Measurements from ENCODE around the gene RERE.

The RERE gene

GRCh38 chr1:8335246-8335645 lies 482.2 kb downstream of the RERE start:
- Histone ChIP-seq H2BK120ac (ENCODE audit: low read depth, low read length) (no peak overlapping the region), H3K27ac (replicated peaks; ENCODE audit: low read length) (no peak overlapping the region), H3K4me1 (ENCODE audit: control insufficient read depth in 2 of 2, insufficient read depth in 1 of 2, low read depth in 1 of 2, low read length in 2 of 2) (no peaks in the 10 kb centered on the region), H3K9me3 (replicated peaks in 1 of 2; ENCODE audit: control insufficient read depth in 2 of 2, insufficient read depth in 1 of 2, low read depth in 1 of 2, low read length in 2 of 2) (no peaks in the 10 kb centered on the region), H3K36me3 (replicated peaks in 1 of 2; ENCODE audit: control insufficient read depth in 2 of 2, insufficient read depth in 2 of 2, low read length in 2 of 2) (no peaks in the 10 kb centered on the region), H3K14ac (ENCODE audit: low read length) (no peak overlapping the region), H3K4ac (ENCODE audit: low read length) (no peak overlapping the region), H3K4me2 (ENCODE audit: insufficient read depth, low read length, poor library complexity, severe bottlenecking) (no peak overlapping the region), H4K91ac (ENCODE audit: low read depth, low read length, poor library complexity) (no peak overlapping the region), H3K4me3 (ENCODE audit: low read length in 2 of 2) (no peak overlapping the region), H3K23ac (ENCODE audit: low read depth, low read length, poor library complexity) (no peak overlapping the region), H2BK12ac (ENCODE audit: low read length) (no peak overlapping the region), H3K18ac (ENCODE audit: low read length) (peak overlapping the region; percentile 79), H4K8ac (ENCODE audit: low read depth, low read length) (no peak overlapping the region), H2BK5ac (ENCODE audit: low read length) (no peak overlapping the region), H2BK15ac (ENCODE audit: low read length) (no peak overlapping the region), H3K9ac (ENCODE audit: low read depth, low read length, poor library complexity) (no peak overlapping the region), H2AFZ (ENCODE audit: low read length) (no peak overlapping the region), H3K79me1 (ENCODE audit: low read depth, low read length) (no peaks in the 10 kb centered on the region), H3K27me3 (ENCODE audit: control insufficient read depth in 3 of 3, insufficient read depth in 3 of 3, low read depth in 1 of 3, low read length in 3 of 3) (no peaks in the 10 kb centered on the region), H2AK5ac (ENCODE audit: low read depth, low read length) (peak overlapping the region; percentile 9)
- WGBS, 2 donors (ENCODE audit: extremely low coverage in 2 of 2, insufficient read length in 2 of 2, insufficient replicate concordance in 1 of 2), result no CpG with 5 or more reads among the region's 27 CpGs
- no peak for DNase-seq (ENCODE audit: low spot score)

GRCh38 chr1:8334106-8334851 lies 483.2 kb downstream of the RERE start:
- no CpG with 5 or more reads among the region's 24 CpGs for WGBS, 2 donors (ENCODE audit: extremely low coverage in 2 of 2, insufficient read length in 2 of 2, insufficient replicate concordance in 1 of 2)

GRCh38 chr1:8333246-8333987 lies 484.0 kb downstream of the RERE start:
- Histone ChIP-seq H3K9me3 (replicated peaks in 1 of 2; ENCODE audit: control insufficient read depth in 2 of 2, insufficient read depth in 1 of 2, low read depth in 1 of 2, low read length in 2 of 2) (no peaks in the 10 kb centered on the region), H2AK5ac (ENCODE audit: low read depth, low read length) (no peak overlapping the region), H2AFZ (ENCODE audit: low read length) (no peak overlapping the region), H3K18ac (ENCODE audit: low read length) (no peak overlapping the region), H4K91ac (ENCODE audit: low read depth, low read length, poor library complexity) (no peak overlapping the region), H3K23ac (ENCODE audit: low read depth, low read length, poor library complexity) (no peak overlapping the region), H3K36me3 (replicated peaks in 1 of 2; ENCODE audit: control insufficient read depth in 2 of 2, insufficient read depth in 2 of 2, low read length in 2 of 2) (no peaks in the 10 kb centered on the region), H3K27me3 (ENCODE audit: control insufficient read depth in 3 of 3, insufficient read depth in 3 of 3, low read depth in 1 of 3, low read length in 3 of 3) (no peaks in the 10 kb centered on the region), H3K79me1 (ENCODE audit: low read depth, low read length) (no peaks in the 10 kb centered on the region), H3K14ac (ENCODE audit: low read length) (no peak overlapping the region), H3K4ac (ENCODE audit: low read length) (no peak overlapping the region), H4K8ac (ENCODE audit: low read depth, low read length) (no peak overlapping the region), H3K9ac (ENCODE audit: low read depth, low read length, poor library complexity) (no peak overlapping the region), H3K4me3 (ENCODE audit: low read length in 2 of 2) (no peak overlapping the region), H2BK120ac (ENCODE audit: low read depth, low read length) (no peak overlapping the region), H3K27ac (replicated peaks; ENCODE audit: low read length) (no peak overlapping the region), H2BK12ac (ENCODE audit: low read length) (no peak overlapping the region), H2BK15ac (ENCODE audit: low read length) (no peak overlapping the region), H3K4me1 (ENCODE audit: control insufficient read depth in 2 of 2, insufficient read depth in 1 of 2, low read depth in 1 of 2, low read length in 2 of 2) (no peaks in the 10 kb centered on the region), H2BK5ac (ENCODE audit: low read length) (no peak overlapping the region), H3K4me2 (ENCODE audit: insufficient read depth, low read length, poor library complexity, severe bottlenecking) (no peak overlapping the region)
- WGBS, 2 donors (ENCODE audit: extremely low coverage in 2 of 2, insufficient read length in 2 of 2, insufficient replicate concordance in 1 of 2), result no CpG with 5 or more reads among the region's 16 CpGs
- DNase-seq (ENCODE audit: low spot score), result no peak

More at GRCh38 chr1:8334106-8334851, 483.2 kb downstream of the RERE start:
- Histone ChIP-seq H2BK15ac (ENCODE audit: low read length) (no peak overlapping the region), H3K4me3 (ENCODE audit: low read length in 2 of 2) (no peak overlapping the region), H3K4ac (ENCODE audit: low read length) (no peak overlapping the region), H3K36me3 (replicated peaks in 1 of 2; ENCODE audit: control insufficient read depth in 2 of 2, insufficient read depth in 2 of 2, low read length in 2 of 2) (no peaks in the 10 kb centered on the region), H2AK5ac (ENCODE audit: low read depth, low read length) (no peak overlapping the region), H3K23ac (ENCODE audit: low read depth, low read length, poor library complexity) (peak overlapping the region; percentile 32), H3K27ac (replicated peaks; ENCODE audit: low read length) (no peak overlapping the region), H3K14ac (ENCODE audit: low read length) (no peak overlapping the region), H3K4me2 (ENCODE audit: insufficient read depth, low read length, poor library complexity, severe bottlenecking) (no peak overlapping the region), H3K18ac (ENCODE audit: low read length) (peak overlapping the region; percentile 29), H3K27me3 (ENCODE audit: control insufficient read depth in 3 of 3, insufficient read depth in 3 of 3, low read depth in 1 of 3, low read length in 3 of 3) (no peaks in the 10 kb centered on the region), H2BK5ac (ENCODE audit: low read length) (no peak overlapping the region), H3K9me3 (replicated peaks in 1 of 2; ENCODE audit: control insufficient read depth in 2 of 2, insufficient read depth in 1 of 2, low read depth in 1 of 2, low read length in 2 of 2) (no peaks in the 10 kb centered on the region), H2BK12ac (ENCODE audit: low read length) (no peak overlapping the region), H2BK120ac (ENCODE audit: low read depth, low read length) (no peak overlapping the region), H4K8ac (ENCODE audit: low read depth, low read length) (no peak overlapping the region), H3K9ac (ENCODE audit: low read depth, low read length, poor library complexity) (no peak overlapping the region), H3K79me1 (ENCODE audit: low read depth, low read length) (no peaks in the 10 kb centered on the region), H4K91ac (ENCODE audit: low read depth, low read length, poor library complexity) (no peak overlapping the region), H2AFZ (ENCODE audit: low read length) (no peak overlapping the region), H3K4me1 (ENCODE audit: control insufficient read depth in 2 of 2, insufficient read depth in 1 of 2, low read depth in 1 of 2, low read length in 2 of 2) (no peaks in the 10 kb centered on the region)
- DNase-seq (ENCODE audit: low spot score), result no peak

GRCh38 chr1:8332806-8333205 lies 484.6 kb downstream of the RERE start:
- Histone ChIP-seq H3K36me3 (replicated peaks in 1 of 2; ENCODE audit: control insufficient read depth in 2 of 2, insufficient read depth in 2 of 2, low read length in 2 of 2) (no peaks in the 10 kb centered on the region), H3K4me2 (ENCODE audit: insufficient read depth, low read length, poor library complexity, severe bottlenecking) (no peak overlapping the region), H3K4ac (ENCODE audit: low read length) (no peak overlapping the region), H3K27me3 (ENCODE audit: control insufficient read depth in 3 of 3, insufficient read depth in 3 of 3, low read depth in 1 of 3, low read length in 3 of 3) (no peaks in the 10 kb centered on the region), H3K9me3 (replicated peaks in 1 of 2; ENCODE audit: control insufficient read depth in 2 of 2, insufficient read depth in 1 of 2, low read depth in 1 of 2, low read length in 2 of 2) (no peaks in the 10 kb centered on the region), H3K14ac (ENCODE audit: low read length) (no peak overlapping the region), H4K8ac (ENCODE audit: low read depth, low read length) (no peak overlapping the region), H2BK12ac (ENCODE audit: low read length) (no peak overlapping the region), H3K18ac (ENCODE audit: low read length) (peak overlapping the region; percentile 15), H2AK5ac (ENCODE audit: low read depth, low read length) (no peak overlapping the region), H3K79me1 (ENCODE audit: low read depth, low read length) (no peaks in the 10 kb centered on the region), H2BK5ac (ENCODE audit: low read length) (no peak overlapping the region), H3K27ac (replicated peaks; ENCODE audit: low read length) (no peak overlapping the region), H4K91ac (ENCODE audit: low read depth, low read length, poor library complexity) (no peak overlapping the region), H3K4me1 (ENCODE audit: control insufficient read depth in 2 of 2, insufficient read depth in 1 of 2, low read depth in 1 of 2, low read length in 2 of 2) (no peaks in the 10 kb centered on the region), H3K4me3 (ENCODE audit: low read length in 2 of 2) (no peak overlapping the region), H2AFZ (ENCODE audit: low read length) (no peak overlapping the region), H2BK120ac (ENCODE audit: low read depth, low read length) (no peak overlapping the region), H3K9ac (ENCODE audit: low read depth, low read length, poor library complexity) (no peak overlapping the region), H3K23ac (ENCODE audit: low read depth, low read length, poor library complexity) (no peak overlapping the region), H2BK15ac (ENCODE audit: low read length) (no peak overlapping the region)
- whole genome bisulfite sequencing, 2 donors (ENCODE audit: extremely low coverage in 2 of 2, insufficient read length in 2 of 2, insufficient replicate concordance in 1 of 2), result no CpG with 5 or more reads among the region's 16 CpGs
- DNase-seq (ENCODE audit: low spot score), result no peak

All from neuronal stem cell (in vitro differentiated cells).